GM19467 (cell line): ENCODE results near the gene CST3.

Experiments used
- ATAC-seq: cut with Tn5 transposase; IDR thresholded peaks from one replicate; pipeline ENCODE4 v1.9.1; 2021; ENCODE audit warnings: mild to moderate bottlenecking, moderate library complexity; ENCODE audit not compliant: unreplicated experiment

The CST3 gene

GRCh38 chr20:23605867-23606651 lies 31.7 kb downstream of the CST3 start, which contains the start of gene CST9:
Gene CST9, minus strand, starts transcription at chr20:23605917. Its CDS starts 53 bp downstream, at chr20:23605864.
- ATAC-seq, result no peak

GRCh38 chr20:23604306-23604705 lies 33.4 kb downstream of the CST3 start:
- no peak for ATAC-seq

- no peak for ATAC-seq
These were observed 34.4 kb downstream of the CST3 start for GRCh38 chr20:23603321-23603720.

GRCh38 chr20:23602699-23603098 lies 35.1 kb downstream of the CST3 start:
- no peak for ATAC-seq

- ATAC-seq, result no peak
These were observed 35.5 kb downstream of the CST3 start for GRCh38 chr20:23602241-23602640.

GRCh38 chr20:23601715-23602114 lies 36.0 kb downstream of the CST3 start:
- no peak for ATAC-seq

GRCh38 chr20:23598481-23598880 lies 39.3 kb downstream of the CST3 start:
- no peak for ATAC-seq

GRCh38 chr20:23596579-23597250 lies 41.0 kb downstream of the CST3 start:
- no peak for ATAC-seq

- no peak for ATAC-seq
These were observed 41.8 kb downstream of the CST3 start for GRCh38 chr20:23595941-23596340.

- ATAC-seq, result no peak
These were observed 49.0 kb downstream of the CST3 start for GRCh38 chr20:23588434-23589403.

- ATAC-seq, result no peak
These were observed 50.1 kb downstream of the CST3 start for GRCh38 chr20:23587631-23588030.

GRCh38 chr20:23586735-23587525 lies 50.8 kb downstream of the CST3 start:
- no peak for ATAC-seq

- no peak for ATAC-seq
These were observed 51.7 kb downstream of the CST3 start for GRCh38 chr20:23585808-23586734.

- ATAC-seq, result no peak
These were observed 52.3 kb downstream of the CST3 start for GRCh38 chr20:23585449-23585807.

GRCh38 chr20:23584434-23585199 lies 53.1 kb downstream of the CST3 start:
- no peak for ATAC-seq
